GM19035 (cell line): ENCODE measurements around the gene CCDC157.

Experiments used
- ATAC-seq: cut with Tn5 transposase; IDR thresholded peaks from one replicate; pipeline ENCODE4 v1.9.1; 2021; ENCODE audit not compliant: unreplicated experiment

Gene CCDC157

DNA sequence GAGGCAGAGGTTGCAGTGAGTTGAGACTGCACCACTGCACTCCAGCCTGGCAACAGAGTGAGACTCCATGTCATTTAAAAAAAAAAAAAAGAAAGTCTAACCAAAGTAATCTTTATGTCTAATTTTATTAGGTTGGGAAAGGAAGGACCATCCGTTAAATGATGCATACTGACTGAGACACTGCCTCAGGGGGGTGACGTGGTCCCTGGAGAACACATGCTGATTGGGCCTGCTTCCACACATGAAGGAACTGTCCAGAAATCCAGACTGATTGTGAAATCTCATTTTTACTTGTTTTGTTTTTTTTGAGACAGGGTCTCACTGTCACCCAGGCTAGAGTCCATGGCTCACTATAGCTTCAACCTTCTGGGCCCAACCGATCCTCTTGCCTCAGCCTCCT lies 5.6 kb upstream of the CCDC157 start:
- no peak for ATAC-seq

DNA sequence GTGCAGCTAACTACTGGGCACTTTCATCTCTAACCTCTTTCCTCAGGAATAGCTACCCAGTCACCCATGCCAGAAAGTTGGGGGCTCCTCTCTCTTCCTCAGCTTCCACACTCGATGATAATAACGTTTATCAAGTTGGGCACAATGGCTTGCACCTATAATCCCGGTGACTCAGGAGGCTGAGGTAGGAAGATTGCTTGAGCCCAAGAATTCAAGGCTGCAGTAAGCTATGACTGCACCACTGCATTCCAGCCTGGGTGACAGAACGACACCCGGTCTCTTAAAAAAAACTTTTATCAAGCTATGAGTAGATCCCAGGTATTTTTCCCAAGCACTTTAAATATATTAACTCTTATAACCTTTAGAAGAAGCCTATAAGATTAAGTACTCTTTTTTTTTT lies 2.2 kb upstream of the CCDC157 start:
- ATAC-seq, result no peak

DNA sequence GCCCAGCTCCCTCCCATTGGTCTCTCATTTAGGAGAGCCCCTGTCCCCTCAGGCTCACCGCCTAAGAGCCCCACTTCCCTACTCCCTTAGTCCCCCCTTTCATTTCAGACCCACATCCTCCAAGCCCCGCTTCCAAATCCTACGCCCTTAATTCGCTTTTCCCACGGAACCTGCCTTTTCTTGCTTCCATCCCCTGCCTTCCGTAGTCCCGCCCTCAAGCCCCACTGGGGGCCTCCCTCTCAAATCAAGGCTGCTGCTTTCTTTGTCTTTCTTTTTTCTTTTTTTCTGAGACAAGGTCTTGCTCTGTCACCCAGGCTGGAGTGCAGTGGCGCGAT lies 396 bp downstream of the CCDC157 start:
- no peak for ATAC-seq

DNA sequence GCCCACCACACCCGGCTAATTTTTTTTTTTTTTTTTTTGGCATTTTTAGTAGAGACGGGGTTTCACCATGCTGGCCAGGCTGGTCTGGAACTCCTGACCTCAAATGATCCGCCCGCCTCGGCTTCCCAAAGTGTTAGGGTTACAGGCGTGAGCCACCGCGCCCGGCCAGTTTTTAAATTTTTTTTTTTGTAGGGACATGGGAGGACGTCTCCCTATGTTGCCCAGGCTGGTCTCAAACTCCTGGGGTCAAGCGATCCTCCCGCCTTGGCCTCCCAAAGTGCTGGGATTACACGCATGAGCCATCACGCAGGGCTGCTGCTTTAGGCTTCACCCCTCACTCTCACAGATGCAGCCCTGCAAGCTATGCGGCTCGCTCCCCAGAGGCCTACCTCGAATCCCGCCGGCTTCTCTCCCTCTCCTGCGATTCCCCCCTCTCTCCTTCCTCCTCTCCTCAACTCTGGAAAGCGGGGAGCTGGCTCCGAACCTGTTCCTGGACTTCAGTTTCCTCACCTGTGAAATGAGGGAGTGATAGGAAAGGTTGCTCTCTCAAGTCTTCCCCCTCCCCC lies 926 bp downstream of the CCDC157 start:
- no peak for ATAC-seq

DNA sequence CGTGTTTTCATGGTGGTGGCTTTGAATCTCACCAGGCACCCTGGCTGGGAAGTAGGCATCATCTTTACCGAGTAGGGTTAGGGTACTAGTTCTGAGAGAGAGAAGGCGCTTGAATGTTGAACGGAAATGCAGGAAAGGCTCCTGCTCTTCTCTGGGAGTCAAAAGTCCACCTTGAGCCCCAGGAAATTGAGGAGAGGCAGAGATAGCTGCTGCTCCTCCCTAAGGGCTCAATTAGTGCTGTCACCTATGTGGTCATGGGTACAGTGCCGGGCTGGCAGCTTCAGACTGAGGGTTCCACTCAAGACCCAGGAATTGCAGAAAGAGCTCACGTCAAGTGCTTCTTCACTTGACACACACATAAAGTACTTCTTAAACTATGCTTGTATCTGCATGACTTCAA lies 1.7 kb downstream of the CCDC157 start:
- no peak for ATAC-seq

DNA sequence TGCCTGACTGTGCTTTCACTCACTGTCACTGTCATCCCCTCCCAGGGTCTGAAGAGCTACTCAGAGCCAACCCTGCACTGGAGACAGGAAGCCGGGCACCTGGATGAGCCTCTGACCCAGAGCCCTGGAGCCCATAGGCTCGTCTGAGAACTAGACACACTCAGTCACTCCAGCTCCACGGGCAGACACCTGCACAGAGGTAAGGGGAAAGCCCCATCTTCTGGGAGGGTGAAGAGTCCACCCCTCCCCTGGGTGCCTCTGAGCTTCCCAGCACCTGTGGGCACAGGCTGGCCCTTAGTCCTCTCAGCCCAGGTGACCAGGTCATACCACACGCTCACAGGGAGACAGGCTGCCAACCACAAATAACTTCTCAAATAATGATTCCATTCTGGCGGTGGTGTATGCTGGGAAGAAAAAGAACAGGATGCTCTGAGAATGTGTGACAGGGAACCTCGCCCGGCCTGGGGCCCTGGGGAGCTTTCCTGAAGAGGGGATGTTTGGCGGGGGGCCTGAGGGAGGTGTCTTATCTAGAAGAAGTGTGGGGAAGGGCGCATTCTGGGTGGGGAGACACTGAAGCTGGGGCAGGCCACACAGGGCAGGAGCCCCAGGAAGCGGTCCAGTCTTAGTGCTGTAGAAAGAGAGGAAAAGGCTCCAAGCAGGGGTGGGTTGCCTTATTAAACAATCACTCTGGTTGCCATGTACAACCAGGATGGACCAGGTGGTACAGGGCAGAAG lies 5.3 kb downstream of the CCDC157 start:
- ATAC-seq, result no peak

DNA sequence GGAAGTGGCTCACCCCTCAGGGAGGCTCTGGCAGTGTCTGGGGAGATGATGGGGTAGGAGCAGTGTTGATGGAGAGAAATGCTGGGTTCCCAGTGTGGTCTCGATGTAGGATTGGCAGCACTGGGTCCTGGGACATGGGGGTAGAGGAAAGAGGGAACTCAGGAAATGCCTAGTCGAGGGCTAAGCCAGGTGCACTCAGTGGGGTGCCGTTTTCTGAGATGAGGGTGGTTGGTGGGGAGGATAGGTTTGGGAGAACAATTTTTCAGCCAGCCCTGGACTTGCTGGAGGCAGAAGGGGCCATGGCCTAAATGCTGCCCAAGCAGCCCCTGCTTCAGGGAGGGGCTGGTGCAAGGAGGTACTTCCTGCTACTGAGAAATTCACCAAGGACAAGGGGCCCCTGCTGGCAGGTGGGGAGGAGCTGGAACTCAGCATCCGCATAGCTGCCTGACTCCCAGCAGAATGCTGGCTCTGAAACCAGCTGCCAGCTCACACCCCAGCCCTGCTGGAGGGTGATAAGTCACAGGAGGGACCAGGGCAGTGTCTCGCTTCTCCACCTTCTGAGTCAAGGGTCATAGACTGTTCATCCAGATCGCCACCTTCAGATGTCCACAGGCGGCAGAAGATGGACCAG lies 6.0 kb downstream of the CCDC157 start:
- ATAC-seq, result no peak

DNA sequence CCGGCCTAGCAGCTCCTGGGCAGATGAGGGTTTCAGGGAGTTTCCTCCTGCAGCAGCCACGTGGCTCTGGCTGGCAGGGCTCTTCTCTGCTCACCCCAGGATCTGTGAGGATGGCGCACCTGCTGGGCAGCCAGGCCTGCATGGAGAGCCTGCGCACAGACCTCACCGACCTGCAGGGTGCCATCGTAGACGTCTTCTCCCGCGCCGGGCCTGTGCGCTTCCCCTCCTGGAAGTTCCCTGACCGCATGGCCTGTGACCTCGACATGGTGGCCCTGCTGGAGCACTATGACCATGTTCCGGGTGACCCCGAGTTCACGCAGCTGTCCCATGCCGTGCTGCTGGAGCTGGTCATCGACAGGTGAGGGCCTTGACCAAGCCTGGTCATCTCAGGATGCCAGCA lies 9.1 kb downstream of the CCDC157 start:
- ATAC-seq, result no peak

DNA sequence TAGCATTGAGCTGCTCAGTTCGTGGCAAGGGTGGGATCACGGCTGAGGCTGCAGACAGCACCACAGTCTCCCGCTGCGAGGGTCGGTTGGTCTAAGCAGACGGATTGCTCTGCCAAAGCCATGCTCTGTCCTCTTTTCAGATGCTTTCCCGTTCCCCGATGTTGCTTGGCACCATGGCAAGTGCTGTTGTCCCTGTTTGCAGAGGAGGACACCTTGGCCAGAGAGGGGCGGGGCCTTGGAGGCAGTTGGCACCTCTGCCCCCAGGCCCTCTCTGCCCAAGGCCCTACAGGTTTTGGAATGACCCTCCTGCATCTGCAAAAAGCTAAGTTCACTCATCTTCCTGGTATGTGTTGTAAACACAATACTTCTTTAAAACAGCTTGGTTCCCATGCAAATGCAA lies 11.6 kb downstream of the CCDC157 start:
- ATAC-seq, result no peak

DNA sequence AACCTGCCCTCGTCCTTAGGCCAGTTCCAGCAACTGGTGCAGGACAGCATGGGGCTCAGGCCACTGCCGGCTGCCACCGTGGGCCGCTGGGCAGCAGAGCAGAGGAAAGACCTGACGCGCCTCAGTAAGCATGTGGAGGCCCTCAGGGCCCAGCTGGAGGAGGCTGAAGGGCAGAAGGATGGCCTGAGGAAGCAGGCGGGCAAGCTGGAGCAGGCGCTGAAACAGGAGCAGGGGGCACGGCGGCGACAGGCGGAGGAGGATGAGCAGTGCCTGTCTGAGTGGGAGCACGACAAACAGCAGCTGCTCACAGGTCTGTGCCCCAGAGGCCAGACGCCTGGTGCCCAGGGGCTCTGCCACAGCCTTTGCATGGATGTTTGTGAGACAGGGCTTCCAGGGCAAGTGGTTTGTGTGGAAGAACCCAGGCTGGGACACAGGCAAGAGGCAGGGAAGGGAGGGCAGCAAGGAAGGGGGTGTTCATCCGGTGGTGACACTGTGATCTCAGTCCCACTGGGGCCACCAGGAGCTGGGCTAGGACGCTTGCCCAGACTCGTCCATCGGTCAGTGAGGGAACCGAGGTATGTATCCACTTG lies 13.9 kb downstream of the CCDC157 start:
- ATAC-seq, result no peak

DNA sequence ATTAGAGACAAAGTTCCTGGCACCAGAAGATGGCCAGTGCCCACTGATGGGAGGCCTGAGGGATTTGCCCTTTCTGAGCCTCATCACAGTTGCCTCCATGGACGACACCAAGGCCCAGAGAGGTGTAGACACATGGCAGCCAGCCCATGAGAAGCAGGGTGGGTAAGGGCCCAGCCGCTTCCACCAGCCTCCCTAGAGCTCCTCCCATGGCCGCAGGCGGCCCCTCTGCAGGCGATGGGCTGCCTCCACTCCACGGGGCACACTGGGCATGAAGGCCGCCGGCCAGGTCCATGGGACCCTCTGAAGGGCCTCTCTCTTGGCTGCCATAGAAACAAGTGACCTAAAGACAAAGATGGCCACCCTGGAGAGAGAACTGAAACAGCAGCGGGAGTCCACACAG lies 14.5 kb downstream of the CCDC157 start:
- ATAC-seq, result no peak

DNA sequence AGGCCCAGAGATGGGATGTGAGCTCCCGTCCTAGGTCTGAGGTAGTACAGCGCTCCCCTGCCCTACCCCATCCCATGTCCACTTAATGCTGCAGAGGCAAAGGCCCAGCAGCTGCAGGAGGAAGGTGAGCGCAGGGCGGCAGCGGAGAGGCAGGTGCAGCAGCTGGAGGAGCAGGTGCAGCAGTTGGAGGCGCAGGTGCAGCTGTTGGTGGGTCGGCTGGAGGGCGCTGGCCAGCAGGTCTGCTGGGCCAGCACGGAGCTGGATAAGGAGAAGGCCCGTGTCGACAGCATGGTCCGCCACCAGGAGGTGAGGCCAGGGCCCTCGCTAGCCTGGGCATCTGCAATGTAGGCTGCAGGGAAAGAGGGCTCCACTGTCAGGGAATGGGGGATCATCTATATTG lies 15.2 kb downstream of the CCDC157 start:
- ATAC-seq, result no peak

DNA sequence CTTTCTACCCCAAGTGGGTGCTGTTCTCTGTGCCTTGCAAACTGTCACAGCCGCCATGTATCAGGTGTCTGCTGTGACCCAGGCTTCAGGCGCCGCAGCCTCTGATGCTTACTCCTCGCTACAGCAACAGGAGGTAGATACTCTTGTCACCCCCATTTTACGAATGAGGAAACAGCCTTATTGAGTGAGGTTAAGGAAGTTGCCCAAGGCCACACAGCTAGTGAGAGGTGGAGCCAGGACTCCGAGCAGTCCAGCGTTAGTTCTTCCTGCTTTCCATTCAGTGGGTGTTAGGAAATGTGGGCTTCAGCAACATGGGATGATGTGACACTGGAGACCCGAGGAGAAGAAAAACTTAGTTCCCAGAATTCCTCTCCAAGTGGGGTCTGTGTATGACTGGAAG lies 16.1 kb downstream of the CCDC157 start:
- no peak for ATAC-seq

DNA sequence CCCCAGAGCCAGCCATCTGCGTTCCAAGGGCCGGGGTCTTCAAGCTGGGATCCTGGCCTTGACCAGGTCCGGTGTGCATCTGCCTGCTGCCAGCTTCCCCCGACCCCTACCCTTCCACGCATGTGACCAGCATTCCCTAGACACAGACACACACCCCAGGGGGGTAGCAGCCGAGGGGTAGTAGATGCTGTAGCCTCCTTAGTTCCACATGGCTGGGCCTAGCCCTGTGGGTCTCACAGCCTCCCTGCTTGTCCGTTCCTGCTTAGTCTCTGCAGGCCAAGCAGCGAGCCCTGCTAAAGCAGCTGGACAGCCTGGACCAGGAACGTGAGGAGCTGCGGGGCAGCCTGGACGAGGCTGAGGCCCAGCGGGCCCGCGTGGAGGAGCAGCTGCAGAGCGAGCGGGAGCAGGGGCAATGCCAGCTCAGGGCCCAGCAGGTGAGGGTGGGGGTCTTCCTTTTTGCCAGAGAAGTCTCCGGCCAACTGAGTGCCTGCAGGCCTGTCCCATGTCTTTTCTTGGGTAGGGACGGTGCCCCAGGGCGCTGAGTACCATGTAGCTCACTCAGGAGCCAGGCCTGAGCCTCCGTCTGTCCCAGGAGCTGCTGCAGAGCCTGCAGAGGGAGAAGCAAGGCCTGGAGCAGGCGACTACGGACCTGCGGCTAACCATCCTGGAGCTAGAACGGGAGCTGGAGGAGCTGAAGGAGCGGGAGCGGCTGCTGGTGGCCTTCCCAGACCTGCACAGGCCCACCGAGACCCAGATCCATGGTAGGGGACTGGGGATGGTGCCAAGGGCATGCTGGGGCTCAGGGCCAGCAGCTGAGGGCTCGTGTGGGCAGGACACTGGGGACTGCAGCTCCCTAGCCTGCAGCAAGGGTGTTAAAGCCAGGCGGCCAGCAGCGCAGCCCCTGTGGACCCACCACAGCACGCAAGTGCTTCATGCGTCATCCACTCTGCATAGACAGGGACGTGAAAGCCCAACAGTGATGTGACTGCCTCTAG lies 16.8 kb downstream of the CCDC157 start:
- ATAC-seq, result no peak

DNA sequence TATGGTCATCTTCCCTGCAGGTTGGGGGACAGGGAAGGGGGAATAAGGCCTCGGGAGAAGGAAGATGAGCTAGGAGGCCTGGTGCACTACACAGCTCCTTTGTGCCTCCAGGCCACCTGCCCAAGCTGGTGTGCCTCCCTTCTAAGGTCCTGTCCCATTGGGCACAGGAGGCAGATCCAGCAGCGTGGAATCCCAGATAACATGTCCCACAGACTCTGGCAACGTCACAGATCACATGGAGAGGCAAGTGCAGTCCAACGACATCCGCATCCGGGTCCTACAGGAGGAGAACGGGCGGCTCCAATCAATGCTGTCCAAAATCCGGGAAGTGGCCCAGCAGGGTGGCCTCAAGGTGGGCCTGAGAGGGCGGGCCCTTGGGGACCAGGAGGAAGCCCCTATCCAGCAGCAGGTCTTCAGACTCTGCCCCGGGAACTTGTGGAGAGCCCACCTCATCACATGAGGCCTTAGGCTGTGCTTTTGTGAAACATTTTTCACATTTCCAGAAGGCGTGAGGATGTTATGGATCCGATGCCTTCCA lies 18.6 kb downstream of the CCDC157 start:
- no peak for ATAC-seq

DNA sequence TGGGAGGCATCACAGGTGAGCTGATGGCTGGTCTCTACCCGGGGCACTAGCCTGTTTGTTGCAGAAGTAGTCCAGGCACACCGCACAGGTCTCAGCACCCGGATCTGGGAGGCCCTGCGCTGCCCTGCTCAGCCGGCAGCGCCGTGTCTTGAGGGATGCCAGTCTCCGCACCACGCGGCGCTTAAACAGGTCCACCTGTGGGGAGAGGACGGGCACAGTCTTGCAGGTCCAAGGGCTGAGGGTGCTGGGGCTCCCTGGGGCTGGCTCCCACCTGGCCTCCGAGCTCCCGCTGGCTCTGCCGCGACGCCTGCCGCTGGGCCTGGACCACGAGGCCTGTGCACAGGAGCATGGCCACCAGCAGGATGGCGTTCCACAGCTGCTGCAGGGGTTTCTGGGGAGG lies 23.2 kb downstream of the CCDC157 start:
- ATAC-seq, result no peak

DNA sequence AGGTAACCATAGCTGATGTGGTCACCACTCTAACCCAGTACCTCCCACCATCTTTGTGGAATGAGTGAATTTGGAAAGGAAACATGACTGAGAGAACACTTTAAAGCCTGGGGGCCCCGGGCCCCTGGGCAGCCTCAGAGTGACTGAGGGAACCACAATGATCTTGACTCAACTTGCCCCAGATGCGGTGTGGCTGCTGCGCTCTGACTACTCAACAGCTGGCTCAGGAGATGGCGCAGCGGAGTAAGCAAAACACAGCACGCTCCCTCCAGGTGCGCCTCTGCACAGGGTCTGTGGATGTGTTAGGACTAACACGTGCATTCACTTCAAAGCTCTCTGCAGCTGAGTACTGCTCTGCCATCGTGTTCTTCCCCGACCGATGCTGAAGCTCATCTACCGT lies 24.5 kb downstream of the CCDC157 start:
- no peak for ATAC-seq

DNA sequence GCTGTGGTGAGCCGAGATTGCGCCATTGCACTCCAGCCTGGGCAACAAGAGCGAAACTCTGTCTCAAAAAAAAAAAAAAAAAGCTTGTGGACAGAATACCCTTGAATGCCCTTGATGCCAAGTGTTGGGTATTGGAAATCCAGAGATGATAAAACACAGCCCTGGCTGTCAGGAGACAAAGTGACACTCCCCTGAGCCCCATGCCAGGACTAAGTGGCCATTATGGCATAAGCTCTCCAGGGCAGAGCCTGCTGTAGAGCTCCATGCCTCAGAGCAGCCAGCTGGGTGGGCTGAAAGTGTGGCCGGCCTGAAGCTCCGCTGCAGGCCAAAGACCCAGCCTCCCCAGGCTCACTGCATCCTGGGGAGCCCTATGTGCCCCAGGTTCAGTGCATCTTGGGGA lies 25.5 kb downstream of the CCDC157 start:
- no peak for ATAC-seq

DNA sequence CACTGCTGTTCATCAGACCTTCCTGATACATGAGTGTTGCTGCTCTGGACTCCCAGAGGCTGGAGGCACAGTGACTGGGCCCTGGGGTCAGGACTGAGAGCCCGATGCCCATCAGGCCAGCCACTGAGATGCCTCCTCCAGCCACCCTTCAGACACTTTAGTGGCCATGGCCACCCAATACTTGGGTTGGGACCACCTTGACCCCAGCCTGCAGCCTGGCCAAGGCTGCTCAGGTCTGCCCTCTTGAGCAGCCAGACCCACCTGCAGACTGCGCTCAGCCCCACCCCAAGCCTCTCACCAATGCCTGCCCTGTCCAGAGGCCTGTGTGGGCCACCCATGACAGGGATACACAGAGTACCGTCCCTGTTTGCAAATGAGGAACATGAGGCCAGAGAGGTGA lies 26.3 kb downstream of the CCDC157 start:
- no peak for ATAC-seq

DNA sequence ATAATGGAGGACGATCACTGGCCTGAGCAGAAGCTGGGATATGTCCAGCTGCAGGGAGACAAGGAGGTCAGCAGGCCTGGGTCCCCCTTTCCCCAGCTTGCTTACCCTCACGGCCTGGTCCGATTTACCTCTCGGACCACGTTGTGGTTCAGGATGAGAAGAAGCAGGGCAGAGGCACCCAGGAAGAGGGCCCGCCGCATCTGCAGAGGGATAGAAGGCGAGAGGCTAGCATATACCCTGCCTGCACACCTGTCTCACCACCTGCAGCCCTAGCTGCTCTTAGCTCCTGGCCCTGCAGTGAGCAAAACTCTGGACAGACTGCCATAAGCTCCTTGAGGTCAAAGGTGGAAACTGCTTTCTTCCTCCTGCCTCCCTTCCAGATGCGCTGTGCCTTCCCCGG lies 29.1 kb downstream of the CCDC157 start:
- ATAC-seq, result no peak

DNA sequence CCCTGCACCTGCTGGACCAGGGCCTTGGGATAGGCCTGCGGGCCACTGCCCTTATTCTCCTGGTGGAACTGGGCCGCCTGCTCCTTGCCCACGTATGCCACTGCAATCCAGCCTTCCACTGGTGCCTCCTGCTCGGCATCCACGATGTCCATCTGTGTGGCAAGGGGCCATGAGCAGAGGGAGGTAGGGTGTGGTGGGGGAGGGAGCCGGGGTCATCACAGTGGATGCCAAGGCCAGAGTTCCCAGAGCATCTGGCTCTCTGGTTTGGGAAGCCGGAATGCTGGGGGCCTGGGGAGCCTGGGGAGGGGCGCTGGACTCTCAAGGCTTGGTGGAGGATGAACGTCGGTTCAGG lies 29.8 kb downstream of the CCDC157 start:
- ATAC-seq, result no peak
